ENCODE data around the gene MAML3.

- TF ChIP-seq POLR2A (IDR thresholded peaks at IDR 0.05; ENCODE audit: insufficient read depth in 1 of 2, low read depth in 2 of 2, low read length in 2 of 2), result no peak
- TF ChIP-seq ZNF598 (CRISPR knock-in tag; IDR thresholded peaks at IDR 0.05; ENCODE audit: borderline replicate concordance), result no peak
- TF ChIP-seq ZFP36 (IDR thresholded peaks at IDR 0.05; ENCODE audit: borderline replicate concordance, low read depth, low read length, partially characterized antibody), result no peak
- no peak for TF ChIP-seq TAF15 (IDR thresholded peaks at IDR 0.05; ENCODE audit: low read depth, low read length, poor library complexity, severe bottlenecking)
- no peak for TF ChIP-seq POLR2AphosphoS5 (IDR thresholded peaks at IDR 0.05; ENCODE audit: low read depth, low read length)
- TF ChIP-seq SRY (CRISPR knock-in tag; IDR thresholded peaks at IDR 0.05), result no peak
- no peak for TF ChIP-seq NR2F1 (CRISPR knock-in tag; IDR thresholded peaks at IDR 0.05)
- TF ChIP-seq TAF1 (CRISPR knock-in tag; IDR thresholded peaks at IDR 0.05), result no peak
- no peak for TF ChIP-seq CEBPB (IDR thresholded peaks at IDR 0.05; ENCODE audit: borderline replicate concordance, low read depth, low read length)
- no peak for TF ChIP-seq SP2 (CRISPR knock-in tag; IDR thresholded peaks at IDR 0.05)
- no peak for TF ChIP-seq PCBP1 (IDR thresholded peaks at IDR 0.05; ENCODE audit: borderline replicate concordance, low read depth, low read length)
- TF ChIP-seq PREB (CRISPR knock-in tag; IDR thresholded peaks at IDR 0.05), result no peak
- no peak for TF ChIP-seq SRF (IDR thresholded peaks at IDR 0.05; ENCODE audit: low read depth, low read length)
- TF ChIP-seq ZFYVE20 (CRISPR knock-in tag; IDR thresholded peaks at IDR 0.05; ENCODE audit: borderline replicate concordance, low read depth), result no peak
Measured at GRCh38 chr4:140157341-140157740, 3.4 kb upstream of the MAML3 start.

Measured in HepG2 (cell line).